NCI-H446 treated with DMSO at 0.1 percent for 48 hours (cell line): ENCODE results near the gene CAND2.
"Not testable (repeated sequence)": the region's sequence is repeated elsewhere in the genome, so short reads cannot be mapped to it uniquely, and the experiment has no call there.

ENCODE experiments used
- DNase-seq: peaks from one replicate; lab custom pipeline; 2025; lab: John Stamatoyannopoulos, UW

Gene CAND2

DNA sequence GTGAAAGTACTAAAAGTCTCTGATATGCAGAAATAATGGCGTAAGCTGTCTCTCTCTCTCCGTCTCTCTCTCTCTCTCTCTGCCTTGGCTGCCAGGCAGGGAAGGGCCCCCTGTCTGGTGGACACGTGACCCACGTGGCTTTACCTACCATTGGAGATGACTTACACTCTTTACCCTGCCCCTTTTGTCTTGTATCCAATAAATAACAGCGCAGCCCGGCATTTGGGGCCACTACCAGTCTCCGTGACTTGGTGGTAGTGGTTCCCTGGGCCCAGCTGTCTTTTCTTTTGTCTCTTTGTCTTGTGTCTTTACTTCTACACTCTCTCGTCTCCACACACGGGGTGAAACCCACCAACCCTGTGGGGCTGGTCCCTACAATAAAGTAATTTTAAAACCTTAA, 25.2 kb upstream of the CAND2 start:
- no peak for DNase-seq

DNA sequence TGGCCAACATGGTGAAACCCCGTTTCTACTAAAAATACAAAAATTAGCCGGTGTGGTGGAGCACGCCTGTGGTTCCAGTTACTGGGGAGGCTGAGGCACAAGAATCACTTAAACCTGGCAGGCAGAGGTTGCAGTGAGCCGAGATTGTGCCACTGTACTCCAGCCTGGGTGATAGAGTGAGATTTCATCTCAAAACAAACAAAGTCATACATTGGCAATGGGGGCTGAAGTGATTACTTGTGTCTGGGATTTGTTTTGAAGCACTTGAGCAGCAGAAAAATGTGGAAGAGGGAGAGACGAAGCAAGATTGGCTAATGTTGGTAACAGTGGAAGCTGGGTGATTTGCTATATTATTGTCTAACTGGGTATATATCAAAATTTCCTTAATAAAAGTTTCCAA, 24.0 kb upstream of the CAND2 start:
- no peak for DNase-seq

DNA sequence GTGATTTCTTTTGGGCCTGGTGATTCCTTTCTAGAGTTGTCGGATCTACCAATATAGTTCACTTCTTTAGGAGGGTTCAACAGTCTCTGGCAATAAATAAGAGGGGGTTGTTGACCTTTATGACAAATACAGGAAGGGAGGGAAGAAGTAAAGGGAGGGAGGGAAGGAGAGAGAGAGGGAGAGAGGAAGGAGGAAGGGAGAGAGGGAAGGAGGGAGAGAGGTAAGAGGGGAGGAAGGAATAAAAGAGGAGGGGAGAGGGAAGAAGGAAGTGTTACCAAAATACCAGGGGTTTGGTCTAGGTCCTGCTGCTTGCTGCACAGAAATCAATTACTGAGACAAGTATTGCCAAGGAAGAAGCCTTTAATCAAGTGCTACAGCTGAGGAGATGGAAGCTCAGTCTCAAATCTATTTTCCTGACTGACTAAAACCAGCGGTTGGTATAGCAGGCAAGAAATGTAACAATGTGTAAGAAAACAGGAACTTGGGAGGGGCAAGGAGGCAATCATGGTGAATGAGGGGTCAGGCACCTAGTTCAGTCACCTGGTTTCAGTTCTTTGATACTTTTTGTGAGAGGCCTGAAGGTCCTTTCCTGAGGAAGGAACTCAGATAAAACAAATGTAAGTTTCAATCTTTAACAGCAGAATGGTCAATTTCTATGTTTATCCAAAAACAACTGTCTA, 23.3 kb upstream of the CAND2 start:
- DNase-seq, result no peak

DNA sequence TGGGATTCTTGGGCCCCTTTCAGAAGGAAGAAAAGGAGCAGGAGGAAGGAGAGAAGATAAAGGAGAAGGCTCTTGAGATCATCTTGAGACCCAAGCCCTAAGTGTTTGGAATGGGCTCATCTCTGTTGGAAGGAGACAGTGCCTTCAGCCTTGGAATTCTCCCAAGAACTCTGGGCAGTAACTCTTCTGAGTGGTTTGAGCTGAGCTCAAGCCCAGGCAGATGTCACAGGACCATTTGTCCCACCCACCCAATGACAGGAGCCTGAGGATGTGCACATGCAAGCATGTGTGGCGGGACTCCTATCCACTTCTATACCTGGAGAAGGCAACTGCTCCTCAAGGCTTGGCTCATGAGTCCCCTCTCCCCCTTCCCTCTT, 22.8 kb upstream of the CAND2 start:
- DNase-seq, result no peak

DNA sequence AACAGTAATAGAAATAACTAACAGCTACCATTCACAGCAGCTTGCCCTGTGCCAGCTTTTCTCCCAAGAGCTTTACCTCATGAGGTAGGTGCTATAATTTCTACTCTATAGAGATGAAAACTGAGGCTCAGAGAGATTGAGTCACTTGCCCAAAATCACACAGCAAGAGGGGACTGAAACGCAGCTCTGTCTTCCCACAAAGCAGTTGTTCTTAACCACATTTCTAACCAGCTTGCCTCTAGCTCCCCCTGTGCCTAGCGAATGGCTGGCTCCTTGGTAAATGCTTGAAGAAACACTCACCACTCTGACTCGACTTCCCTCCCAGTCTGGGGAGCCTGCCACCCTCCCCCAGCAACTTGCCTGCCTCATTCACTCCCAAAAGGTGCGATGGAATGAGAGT, 21.9 kb upstream of the CAND2 start:
- DNase-seq, result no peak

DNA sequence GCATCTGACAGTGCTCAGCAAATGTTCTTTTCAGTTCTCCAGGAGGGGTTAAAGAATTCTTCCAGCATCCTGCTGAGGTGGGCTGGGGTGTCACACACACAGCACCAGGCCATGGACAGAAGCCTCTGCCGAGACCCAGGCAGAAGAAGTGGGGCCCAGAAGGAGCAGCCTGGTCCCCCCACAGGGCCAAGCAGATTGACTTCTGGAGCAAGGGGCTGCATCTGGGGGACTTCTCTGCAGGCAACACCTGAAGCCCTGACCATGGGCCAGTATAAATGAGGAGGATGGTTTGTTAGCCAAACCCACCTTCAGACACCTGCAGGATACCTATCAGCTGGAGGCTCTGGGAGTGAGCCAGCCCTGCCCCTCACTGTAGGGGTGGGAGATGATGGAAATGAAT, 21.3 kb upstream of the CAND2 start:
- DNase-seq, result no peak

DNA sequence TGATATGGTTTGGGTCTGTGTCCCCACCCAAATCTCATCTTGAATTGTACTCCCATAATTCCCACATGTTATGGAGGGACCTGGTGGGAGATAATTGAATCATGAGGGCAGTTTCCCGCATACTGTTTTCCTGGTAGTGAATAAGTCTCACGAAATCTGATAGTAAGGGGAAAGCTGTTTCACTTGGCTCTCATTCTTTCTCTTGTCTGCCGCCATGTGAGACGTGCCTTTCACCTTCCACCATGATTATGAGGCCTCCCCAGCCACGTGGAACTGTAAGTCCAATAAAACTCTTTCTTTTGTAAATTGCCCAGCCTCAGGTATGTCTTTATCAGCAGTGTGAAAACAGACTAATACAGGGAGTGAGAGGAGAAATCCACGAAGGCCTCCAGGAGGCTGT, 20.5 kb upstream of the CAND2 start:
- DNase-seq, result not testable (repeated sequence)

DNA sequence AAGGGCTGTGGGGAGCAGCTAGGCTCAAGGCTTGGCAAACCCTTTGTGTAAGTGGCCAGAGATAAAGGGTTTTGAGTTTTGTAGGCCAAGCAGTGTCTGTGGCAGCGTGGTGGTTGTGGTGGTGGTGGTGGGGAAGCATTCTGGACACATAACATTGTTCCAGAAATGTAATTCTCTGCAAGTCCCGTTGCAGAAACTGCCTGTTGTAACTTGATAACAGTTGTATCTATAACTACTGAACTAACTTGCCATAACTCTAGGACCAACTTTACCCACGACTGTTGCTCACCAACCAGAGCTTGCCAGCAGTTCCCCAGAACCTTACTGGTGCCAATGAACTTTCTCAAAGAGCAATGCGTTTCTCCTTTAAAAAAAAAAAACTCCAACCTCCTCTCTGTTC, 19.3 kb upstream of the CAND2 start:
- no peak for DNase-seq

DNA sequence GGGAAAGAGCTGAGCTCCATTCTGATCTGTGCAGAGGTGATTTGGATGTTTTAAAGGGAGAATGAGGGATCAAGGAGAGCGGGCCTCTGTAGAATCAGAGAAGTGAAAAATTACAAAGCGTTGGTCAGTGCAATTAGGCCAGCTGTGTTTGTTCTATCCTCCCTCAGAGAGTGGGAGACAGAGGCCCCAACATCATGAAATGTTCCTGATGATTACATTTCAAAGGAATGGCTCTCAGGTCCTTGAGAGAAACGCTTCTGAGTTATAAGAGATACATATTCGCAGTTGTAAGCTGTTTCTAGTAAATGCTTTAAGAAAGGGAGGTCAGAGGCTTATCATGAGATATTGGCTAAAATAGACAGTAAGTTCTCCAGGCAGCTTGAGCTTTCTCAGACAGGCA, 15.7 kb upstream of the CAND2 start:
- no peak for DNase-seq

DNA sequence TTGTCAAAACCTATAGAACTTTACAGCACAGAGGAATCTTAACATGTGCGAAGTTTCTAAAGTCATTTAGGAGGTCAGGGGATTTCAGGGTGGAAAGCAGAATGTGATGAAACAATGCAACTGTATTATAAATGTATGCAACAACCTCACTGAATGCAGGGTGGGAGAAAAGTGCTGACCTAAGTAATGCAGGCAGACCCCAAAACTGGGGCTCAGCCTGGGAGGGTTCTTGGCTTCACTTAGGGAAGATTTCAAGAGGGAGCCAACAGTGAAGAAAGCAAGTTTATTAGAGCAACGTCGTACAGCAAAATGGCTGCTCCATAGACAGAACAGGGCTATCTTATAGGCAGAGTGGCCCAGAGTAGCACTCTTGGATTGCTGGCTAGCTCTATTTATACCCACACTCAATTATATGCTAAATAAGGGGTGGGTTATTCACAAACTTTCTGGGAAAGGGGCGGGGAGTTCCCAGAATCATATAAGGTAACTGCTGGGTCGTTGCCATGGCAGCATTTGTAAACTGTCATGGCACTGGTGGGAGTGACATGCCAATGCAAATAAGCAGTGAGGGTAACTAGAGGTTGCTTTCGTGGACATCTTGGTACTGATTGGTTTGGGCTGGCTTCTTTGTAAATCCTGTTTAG, 14.2 kb upstream of the CAND2 start:
- no peak for DNase-seq

DNA sequence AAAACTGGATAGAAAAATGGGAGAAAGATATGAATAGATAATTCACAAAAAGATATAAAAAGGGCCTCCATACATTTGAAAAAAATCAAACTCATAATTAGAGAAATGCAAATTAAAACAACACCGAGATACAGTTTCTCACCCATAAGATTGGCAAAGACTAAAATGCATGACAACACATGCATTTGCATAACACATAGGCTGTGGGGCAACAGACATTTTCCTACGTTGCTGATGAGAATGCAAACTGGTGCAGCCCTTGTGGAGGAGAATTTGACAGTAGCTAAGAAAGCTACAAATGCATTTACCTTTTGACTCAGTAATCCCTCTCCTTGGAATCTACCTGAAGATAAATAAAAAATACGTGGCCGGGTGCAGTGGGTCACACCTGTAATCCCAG, 11.4 kb upstream of the CAND2 start:
- DNase-seq, result no peak

DNA sequence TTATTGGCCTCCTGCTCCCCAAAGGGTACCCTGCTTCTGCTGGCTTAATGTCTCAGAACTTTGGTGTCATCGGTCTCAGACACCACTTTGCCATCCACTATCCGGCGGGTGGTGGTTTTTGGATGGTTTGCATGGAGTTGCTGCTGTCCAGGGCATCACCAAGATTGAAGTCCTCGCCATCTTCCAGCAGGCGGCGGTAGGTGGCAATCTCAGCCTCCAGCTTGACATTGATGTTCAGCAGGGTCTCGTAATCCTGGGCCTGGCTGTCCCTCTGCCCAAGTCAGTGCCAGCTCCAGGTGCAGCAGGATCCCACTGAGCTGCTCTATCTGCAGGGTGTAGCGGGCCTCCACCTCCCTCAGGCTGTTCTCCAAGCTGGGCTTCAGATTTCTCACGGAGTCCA, 9.1 kb upstream of the CAND2 start:
- not testable (repeated sequence) for DNase-seq

DNA sequence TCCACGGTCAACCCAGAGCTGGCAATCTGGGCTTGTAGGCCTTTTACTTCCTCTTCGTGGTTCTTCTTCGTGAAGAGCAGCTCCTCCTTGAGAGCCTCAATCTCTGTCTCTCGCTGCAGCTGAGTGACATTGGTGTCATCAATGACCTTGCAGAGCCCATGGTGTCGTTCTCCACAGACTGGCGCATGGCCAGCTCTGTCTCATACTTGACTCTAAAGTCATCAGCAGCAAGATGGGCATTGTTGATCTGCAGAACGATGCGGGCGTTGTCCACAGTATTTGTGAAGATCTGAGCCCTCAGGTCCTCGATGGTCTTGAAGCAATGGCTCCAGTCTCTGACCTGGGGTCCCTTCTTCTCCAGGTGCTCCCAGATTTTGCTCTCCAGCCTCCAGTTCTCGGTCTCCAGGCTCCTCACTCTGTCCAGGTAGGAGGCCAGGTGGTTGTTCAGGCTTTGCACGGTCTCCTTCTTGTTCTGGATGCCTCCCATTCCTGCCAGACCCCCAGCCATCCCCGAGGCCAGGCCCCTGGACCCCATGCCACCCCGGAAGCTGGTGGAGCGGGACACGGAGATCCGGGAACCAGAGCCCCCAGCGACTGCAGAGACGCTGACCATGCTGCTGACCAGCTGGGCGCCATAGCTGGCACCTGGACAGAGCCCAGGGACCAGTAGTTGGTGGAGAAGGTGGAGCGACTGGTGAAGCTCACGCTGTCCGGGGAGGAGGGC, 8.4 kb upstream of the CAND2 start:
- not testable (repeated sequence) for DNase-seq

DNA sequence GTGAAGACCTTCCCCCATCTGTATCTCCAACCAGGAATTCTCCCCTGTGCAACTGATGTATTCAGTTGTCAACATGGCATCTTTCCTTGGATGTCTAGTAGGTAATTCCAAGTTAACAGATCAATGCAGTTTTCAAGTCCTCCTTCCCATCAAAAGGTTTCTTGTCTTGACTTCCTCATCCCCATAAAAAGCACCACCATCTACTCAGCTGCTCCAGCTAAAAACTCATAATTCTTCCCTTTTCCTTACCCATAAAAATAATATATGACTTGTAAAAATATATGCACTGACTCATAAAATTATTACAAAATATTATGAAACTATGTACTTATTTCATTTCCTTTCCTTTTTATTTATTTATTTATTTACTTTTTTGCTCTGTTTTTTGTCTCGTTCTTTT, 5.0 kb upstream of the CAND2 start:
- DNase-seq, result no peak

DNA sequence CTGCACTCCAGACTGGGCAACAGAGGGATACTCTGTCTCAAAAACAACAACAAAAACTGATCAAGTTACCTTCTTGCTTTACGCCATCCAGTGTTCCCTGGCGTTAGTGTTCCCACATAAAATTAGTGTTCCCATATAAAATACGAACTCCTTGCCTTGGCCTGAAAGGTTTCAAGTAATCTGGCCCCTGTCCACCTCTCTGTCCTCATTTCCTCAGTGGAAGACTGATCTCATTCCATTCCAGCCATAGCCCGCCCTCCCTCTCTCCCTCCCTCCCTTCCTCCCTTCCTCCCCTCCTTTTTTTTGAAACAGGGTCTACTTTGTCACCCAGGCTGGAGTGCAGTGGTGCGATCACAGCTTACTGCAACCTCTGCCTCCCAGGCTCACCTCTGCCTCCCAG, 2.8 kb upstream of the CAND2 start:
- no peak for DNase-seq

DNA sequence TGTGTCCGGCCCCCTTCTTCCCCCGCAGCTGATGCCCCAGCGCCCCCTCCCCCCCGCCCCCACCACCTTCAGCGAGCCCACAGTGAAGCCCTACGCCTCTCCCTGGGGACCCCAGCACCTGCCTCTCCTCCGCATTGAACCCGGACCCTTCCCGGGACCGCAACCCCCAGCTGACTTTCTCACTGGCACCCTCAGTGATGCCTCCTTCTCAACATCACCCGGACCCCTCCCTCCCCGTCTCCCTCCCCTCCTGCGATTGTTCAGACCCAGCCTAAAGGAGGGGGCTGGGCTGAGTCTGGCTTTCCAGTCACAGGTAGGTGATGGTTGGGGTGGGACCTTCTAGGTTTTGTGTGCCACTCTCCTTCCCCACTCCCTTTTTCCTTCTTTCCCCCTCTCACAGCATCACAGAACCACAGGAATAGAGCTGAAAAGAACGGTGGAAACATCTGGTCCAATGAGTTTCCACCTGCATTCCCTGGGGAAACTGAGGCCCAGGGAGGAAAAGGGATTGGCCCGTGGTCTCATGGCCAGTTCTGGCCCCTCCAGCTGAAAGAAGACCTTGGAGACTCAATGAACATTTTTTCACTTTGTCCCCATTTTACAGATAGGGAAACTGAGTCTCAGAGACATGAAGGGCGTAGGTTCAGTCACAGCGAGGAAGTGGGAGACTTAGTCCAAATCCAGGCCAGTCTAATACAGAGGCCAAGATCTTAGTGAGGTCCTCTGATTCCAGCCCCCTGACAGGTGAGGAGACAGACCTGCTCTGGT, 828 bp downstream of the CAND2 start:
- DNase-seq, result no peak

DNA sequence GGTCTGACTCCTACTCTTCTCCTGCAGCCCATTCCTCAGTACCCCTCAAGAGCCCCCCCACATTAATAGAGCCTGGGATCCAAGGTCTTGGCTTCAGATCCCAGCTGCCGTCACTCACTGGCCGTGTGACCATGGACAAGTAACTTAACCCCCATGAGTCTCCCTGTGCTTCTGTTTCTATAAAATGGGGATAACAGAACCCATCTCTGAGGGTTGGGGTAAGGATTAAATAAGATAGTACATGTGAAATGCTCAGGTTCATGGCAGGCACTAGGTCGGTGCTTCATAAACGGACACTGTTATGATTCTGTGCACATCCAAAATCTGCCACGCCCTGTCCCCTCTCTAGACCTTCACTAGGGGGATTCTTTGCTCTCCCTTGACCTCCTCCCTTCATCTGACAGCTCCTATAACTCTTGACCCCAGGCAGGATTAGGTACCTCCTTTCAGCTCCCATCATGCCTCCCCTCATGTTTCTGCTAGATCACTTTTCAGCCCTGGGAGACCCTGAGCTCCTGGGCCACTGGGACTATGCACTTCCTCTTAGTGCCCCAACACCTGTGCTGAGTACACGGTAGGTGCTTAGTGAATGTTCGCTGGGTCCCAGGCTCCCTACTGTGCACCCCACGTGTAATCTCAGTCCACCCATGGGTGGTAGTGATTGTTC, 1.5 kb downstream of the CAND2 start:
- no peak for DNase-seq

DNA sequence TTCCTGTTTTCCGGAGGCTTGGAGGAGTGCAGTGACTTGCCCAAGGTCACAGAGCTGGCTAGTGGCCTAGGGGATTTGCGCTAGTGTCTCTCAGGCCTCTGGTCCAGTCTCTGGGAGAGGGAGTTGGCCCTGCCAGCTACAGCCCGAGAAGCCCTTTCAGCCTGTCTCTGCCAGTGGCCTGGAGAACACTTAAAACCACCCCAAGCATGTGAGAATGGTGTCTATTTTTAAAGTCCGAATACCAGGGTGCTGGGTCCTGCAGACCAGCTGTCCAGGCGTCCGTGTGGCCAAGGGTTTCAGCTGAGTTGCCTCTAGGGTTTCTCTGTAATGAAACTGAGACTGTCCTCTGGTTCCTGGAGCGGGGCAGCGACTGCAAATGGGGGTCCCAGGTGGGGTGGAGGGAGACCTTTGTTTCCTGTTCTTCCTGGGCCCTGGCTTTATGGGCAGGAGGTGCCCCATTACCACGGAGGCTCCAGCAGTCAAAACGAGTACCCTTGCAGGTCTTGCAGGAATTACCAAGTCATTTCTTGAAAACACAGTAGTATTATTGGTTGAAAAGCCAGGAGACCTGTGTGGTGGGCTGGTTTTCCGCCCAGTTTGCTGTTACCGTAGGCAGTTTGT, 2.2 kb downstream of the CAND2 start:
- no peak for DNase-seq

DNA sequence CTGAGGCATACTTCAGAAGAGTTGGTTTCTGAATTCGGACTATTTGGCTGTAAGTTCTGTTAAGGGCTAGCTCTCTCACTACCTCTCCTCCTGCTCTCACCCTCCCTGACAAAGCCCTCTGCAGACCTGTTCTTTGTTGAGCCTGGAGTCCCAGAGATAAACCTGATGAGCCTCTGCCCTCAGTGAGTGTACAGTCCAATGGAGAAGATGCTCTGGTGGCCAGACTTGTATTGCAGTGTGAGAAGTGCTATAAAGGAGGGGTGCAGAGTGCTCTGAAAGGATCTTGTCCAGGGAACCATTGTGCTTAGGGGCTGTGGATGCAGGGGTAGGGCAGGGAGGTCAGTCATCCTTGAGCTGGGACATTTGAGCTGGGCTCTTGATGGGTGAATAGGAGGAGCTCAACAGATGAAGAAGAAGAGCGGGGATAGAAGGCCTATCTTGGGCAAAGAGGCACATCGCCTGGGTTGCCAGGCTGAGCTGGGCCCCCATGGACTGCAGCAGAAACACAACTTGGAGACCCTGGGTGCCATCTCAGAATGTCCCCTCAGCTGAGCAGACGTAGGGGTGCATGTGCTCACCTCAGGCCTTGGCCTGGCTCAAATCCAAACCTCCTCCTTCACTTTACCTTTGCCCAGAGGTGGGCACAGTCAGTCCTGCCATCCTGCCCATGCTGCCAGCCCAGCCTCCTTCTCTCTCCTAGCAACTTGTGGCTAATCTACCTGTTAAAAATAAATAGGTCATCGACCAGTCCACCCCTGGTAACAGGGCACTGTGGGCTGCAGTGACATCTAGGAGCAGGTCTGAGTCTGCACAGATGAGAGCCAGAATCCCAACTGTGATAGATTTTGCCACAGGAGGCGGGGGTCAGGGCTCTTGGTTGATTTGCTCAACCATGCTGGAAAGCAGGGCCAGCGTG, 3.3 kb downstream of the CAND2 start:
- no peak for DNase-seq

DNA sequence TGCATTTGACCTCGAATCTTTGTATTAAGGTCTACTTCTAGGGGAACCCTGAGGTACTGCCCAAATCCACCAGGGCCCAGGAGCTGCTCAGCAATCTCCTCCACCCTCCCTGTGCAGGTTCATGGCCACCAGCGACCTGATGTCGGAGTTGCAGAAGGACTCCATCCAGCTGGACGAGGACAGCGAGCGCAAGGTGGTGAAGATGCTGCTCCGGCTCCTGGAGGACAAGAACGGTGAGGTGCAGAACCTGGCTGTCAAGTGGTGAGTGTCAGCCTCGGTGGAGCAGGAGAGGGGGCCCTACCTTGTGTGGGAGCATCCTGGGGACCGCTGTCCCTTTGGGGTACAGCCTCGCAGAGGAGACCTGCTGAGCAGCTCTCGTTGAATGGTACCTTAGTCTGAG, 6.9 kb downstream of the CAND2 start:
- no peak for DNase-seq

DNA sequence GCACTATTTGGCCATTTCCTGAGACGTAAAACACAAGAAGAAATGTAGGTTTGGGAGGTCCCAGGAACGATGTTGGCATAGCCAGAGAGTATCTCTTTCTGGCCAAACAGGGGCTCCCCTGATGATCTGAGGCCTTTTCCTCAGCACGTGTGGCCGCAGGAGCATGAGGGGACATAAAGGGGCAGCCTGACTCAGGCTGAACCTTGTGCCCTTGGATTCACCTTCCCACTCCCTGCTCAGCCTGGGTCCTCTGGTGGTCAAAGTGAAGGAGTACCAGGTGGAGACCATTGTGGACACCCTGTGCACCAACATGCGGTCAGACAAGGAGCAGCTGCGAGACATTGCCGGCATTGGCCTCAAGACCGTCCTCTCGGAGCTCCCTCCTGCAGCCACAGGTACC, 10.6 kb downstream of the CAND2 start:
- DNase-seq, result no peak
